ENCODE data around the gene FIGNL1. TPM values are rescaled to one million over a fixed set of nuclear protein-coding genes. Genes with fewer than 3 reads are reported as not detected.

The FIGNL1 gene
- total RNA-seq, 1 experiment from 2014 or later = 6.4 TPM

DNA sequence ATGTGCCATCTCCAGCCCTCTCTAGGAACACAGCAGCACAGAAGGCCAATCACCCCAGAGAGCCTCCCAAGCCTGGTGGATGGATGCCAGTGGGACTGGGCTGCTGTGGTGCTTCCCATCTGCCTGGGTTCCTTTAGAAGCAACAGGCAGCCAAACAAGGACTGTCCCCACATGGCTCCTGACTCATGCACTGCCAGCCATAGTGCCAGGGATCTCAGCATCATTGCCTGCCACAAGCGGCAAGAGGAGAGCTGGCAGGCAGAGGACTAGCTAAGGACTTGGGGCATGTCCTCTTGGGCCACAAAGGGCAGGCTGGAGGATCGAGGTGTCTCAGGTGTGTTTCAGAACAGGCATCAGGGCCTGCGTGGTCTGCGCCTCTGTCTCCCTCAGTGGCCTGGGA, 23.4 kb upstream of the FIGNL1 start:
- Mint-ChIP-seq H3K27ac (no peak overlapping the region), H3K9me3 (no peaks in the 10 kb centered on the region), H3K4me1 (peaks cover 13% of the 10 kb centered on the region), H3K4me3 (no peak overlapping the region), H3K36me3 (no peaks in the 10 kb centered on the region), H3K27me3 (ENCODE audit: low read depth) (peaks cover 8% of the 10 kb centered on the region)
- DNase-seq (ENCODE audit: low spot score) = no peak
- ChIA-PET CTCF (interaction anchor here (0.5 to 0.7 kb wide), 2 partner anchors 155 to 160 kb away, joined by 3 read pairs; no protein-coding TSS in a partner anchor), POLR2A (no interaction called here)
- TF ChIP-seq, protein P1, sequence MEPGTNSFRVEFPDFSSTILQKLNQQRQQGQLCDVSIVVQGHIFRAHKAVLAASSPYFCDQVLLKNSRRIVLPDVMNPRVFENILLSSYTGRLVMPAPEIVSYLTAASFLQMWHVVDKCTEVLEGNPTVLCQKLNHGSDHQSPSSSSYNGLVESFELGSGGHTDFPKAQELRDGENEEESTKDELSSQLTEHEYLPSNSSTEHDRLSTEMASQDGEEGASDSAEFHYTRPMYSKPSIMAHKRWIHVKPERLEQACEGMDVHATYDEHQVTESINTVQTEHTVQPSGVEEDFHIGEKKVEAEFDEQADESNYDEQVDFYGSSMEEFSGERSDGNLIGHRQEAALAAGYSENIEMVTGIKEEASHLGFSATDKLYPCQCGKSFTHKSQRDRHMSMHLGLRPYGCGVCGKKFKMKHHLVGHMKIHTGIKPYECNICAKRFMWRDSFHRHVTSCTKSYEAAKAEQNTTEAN (CRISPR knock-in tag; IDR thresholded peaks at IDR 0.05) = no peak
- no peak for TF ChIP-seq SOX15 (CRISPR knock-in tag; IDR thresholded peaks at IDR 0.05)
- TF ChIP-seq ZNF138 (CRISPR knock-in tag; conservative IDR thresholded peaks at IDR 0.05) = no peak
- no peak for TF ChIP-seq HMGA2 (CRISPR knock-in tag; IDR thresholded peaks at IDR 0.05)
- TF ChIP-seq, protein P2, sequence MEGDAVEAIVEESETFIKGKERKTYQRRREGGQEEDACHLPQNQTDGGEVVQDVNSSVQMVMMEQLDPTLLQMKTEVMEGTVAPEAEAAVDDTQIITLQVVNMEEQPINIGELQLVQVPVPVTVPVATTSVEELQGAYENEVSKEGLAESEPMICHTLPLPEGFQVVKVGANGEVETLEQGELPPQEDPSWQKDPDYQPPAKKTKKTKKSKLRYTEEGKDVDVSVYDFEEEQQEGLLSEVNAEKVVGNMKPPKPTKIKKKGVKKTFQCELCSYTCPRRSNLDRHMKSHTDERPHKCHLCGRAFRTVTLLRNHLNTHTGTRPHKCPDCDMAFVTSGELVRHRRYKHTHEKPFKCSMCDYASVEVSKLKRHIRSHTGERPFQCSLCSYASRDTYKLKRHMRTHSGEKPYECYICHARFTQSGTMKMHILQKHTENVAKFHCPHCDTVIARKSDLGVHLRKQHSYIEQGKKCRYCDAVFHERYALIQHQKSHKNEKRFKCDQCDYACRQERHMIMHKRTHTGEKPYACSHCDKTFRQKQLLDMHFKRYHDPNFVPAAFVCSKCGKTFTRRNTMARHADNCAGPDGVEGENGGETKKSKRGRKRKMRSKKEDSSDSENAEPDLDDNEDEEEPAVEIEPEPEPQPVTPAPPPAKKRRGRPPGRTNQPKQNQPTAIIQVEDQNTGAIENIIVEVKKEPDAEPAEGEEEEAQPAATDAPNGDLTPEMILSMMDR (IDR thresholded peaks at IDR 0.05) = no peak
- no peak for TF ChIP-seq MYBL2 (CRISPR knock-in tag; IDR thresholded peaks at IDR 0.05)
- TF ChIP-seq ZNF317 (CRISPR knock-in tag; IDR thresholded peaks at IDR 0.05; ENCODE audit: borderline replicate concordance, low read depth) = no peak
- TF ChIP-seq, protein P3, sequence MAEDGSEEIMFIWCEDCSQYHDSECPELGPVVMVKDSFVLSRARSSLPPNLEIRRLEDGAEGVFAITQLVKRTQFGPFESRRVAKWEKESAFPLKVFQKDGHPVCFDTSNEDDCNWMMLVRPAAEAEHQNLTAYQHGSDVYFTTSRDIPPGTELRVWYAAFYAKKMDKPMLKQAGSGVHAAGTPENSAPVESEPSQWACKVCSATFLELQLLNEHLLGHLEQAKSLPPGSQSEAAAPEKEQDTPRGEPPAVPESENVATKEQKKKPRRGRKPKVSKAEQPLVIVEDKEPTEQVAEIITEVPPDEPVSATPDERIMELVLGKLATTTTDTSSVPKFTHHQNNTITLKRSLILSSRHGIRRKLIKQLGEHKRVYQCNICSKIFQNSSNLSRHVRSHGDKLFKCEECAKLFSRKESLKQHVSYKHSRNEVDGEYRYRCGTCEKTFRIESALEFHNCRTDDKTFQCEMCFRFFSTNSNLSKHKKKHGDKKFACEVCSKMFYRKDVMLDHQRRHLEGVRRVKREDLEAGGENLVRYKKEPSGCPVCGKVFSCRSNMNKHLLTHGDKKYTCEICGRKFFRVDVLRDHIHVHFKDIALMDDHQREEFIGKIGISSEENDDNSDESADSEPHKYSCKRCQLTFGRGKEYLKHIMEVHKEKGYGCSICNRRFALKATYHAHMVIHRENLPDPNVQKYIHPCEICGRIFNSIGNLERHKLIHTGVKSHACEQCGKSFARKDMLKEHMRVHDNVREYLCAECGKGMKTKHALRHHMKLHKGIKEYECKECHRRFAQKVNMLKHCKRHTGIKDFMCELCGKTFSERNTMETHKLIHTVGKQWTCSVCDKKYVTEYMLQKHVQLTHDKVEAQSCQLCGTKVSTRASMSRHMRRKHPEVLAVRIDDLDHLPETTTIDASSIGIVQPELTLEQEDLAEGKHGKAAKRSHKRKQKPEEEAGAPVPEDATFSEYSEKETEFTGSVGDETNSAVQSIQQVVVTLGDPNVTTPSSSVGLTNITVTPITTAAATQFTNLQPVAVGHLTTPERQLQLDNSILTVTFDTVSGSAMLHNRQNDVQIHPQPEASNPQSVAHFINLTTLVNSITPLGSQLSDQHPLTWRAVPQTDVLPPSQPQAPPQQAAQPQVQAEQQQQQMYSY (CRISPR knock-in tag; IDR thresholded peaks at IDR 0.05) = no peak
- TF ChIP-seq OVOL2 (CRISPR knock-in tag; IDR thresholded peaks at IDR 0.05; ENCODE audit: borderline replicate concordance) = no peak
- TF ChIP-seq NFE2L1 (CRISPR knock-in tag; IDR thresholded peaks at IDR 0.05) = no peak
- ATAC-seq = no peak

DNA sequence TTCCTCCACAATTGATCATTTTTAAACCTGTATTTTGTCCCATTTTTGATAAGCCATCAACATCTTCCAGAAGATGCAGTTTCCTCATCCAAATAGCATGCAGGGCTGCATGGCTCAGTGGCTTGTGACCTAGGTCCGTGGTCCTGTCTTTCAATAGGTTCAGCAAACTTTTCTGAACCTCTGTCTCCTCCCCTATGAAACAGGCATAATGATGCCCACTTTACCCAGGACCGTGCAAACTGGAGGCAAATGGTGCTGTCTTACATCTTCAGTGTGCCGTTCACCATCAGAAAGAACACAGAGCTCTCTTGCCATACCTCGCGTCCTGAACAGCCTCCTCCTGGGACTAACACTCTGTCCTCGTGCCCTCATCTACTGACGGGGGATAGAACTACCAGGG, 22.3 kb upstream of the FIGNL1 start:
- Mint-ChIP-seq H3K27me3 (ENCODE audit: low read depth) (peaks cover 19% of the 10 kb centered on the region), H3K36me3 (no peaks in the 10 kb centered on the region)

More for the DNA sequence above, 22.3 kb upstream of the FIGNL1 start:
- peaks cover 17% of the 10 kb centered on the region for H3K4me1 Mint-ChIP-seq
- H3K4me3 Mint-ChIP-seq = no peak overlapping the region
- POLR2A ChIA-PET = no interaction called here
- CTCF ChIA-PET = no interaction called here
- ATAC-seq = no peak
- H3K27ac Mint-ChIP-seq = no peak overlapping the region
- no peak for DNase-seq (ENCODE audit: low spot score)
- H3K9me3 Mint-ChIP-seq = no peaks in the 10 kb centered on the region
- TF ChIP-seq MXD4 (CRISPR knock-in tag; IDR thresholded peaks at IDR 0.05; ENCODE audit: borderline replicate concordance) (no peak), SMAD4 (CRISPR knock-in tag; IDR thresholded peaks at IDR 0.05) (no peak), PRRX2 (CRISPR knock-in tag; IDR thresholded peaks at IDR 0.05) (no peak)
- TF ChIP-seq, protein P3 (CRISPR knock-in tag; IDR thresholded peaks at IDR 0.05) = no peak
- TF ChIP-seq, protein P2 (IDR thresholded peaks at IDR 0.05) = no peak
- TF ChIP-seq, protein P4, sequence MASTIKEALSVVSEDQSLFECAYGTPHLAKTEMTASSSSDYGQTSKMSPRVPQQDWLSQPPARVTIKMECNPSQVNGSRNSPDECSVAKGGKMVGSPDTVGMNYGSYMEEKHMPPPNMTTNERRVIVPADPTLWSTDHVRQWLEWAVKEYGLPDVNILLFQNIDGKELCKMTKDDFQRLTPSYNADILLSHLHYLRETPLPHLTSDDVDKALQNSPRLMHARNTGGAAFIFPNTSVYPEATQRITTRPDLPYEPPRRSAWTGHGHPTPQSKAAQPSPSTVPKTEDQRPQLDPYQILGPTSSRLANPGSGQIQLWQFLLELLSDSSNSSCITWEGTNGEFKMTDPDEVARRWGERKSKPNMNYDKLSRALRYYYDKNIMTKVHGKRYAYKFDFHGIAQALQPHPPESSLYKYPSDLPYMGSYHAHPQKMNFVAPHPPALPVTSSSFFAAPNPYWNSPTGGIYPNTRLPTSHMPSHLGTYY (CRISPR knock-in tag; IDR thresholded peaks at IDR 0.05) = no peak
- TF ChIP-seq, protein P5, sequence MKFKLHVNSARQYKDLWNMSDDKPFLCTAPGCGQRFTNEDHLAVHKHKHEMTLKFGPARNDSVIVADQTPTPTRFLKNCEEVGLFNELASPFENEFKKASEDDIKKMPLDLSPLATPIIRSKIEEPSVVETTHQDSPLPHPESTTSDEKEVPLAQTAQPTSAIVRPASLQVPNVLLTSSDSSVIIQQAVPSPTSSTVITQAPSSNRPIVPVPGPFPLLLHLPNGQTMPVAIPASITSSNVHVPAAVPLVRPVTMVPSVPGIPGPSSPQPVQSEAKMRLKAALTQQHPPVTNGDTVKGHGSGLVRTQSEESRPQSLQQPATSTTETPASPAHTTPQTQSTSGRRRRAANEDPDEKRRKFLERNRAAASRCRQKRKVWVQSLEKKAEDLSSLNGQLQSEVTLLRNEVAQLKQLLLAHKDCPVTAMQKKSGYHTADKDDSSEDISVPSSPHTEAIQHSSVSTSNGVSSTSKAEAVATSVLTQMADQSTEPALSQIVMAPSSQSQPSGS (CRISPR knock-in tag; IDR thresholded peaks at IDR 0.05; ENCODE audit: borderline replicate concordance, low read depth) = no peak
- TF ChIP-seq, protein P1 (CRISPR knock-in tag; IDR thresholded peaks at IDR 0.05) = no peak

Data from WTC11 (cell line).